Gastroesophageal sphincter (tissue), 3 donors: Measurements from ENCODE around the gene BICD1.

Experiments
- POLR2A ChIP-seq, 2 donors: fragments of 450-650 bp; IDR thresholded peaks; one replicate each; pipeline ENCODE4 v1.6.1; 2017; ENCODE audit warnings: antibody characterized with exemption in 2 of 2, mild to moderate bottlenecking in 2 of 2, moderate library complexity in 1 of 2
- POLR2AphosphoS5 ChIP-seq: sonication (generic); formaldehyde crosslinking; IDR thresholded peaks from one replicate; pipeline ENCODE4 v1.6.1; 2017; ENCODE audit warnings: antibody characterized with exemption
- TF ChIP-seq, protein P1 (sequence below), 4 experiments: fragments of 200-600 bp in 2 of 4; fragments of 450-650 bp in 2 of 4; sonication (generic) in 1 of 4; IDR thresholded peaks; one replicate each; pipeline ENCODE4 v1.5.1; 2017 to 2019; ENCODE audit warnings: antibody characterized with exemption in 4 of 4, mild to moderate bottlenecking in 2 of 4, moderate library complexity in 2 of 4

- TF ChIP-seq, protein P1, sequence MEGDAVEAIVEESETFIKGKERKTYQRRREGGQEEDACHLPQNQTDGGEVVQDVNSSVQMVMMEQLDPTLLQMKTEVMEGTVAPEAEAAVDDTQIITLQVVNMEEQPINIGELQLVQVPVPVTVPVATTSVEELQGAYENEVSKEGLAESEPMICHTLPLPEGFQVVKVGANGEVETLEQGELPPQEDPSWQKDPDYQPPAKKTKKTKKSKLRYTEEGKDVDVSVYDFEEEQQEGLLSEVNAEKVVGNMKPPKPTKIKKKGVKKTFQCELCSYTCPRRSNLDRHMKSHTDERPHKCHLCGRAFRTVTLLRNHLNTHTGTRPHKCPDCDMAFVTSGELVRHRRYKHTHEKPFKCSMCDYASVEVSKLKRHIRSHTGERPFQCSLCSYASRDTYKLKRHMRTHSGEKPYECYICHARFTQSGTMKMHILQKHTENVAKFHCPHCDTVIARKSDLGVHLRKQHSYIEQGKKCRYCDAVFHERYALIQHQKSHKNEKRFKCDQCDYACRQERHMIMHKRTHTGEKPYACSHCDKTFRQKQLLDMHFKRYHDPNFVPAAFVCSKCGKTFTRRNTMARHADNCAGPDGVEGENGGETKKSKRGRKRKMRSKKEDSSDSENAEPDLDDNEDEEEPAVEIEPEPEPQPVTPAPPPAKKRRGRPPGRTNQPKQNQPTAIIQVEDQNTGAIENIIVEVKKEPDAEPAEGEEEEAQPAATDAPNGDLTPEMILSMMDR (IDR thresholded peaks at IDR 0.05), result no peak
- TF ChIP-seq POLR2A (IDR thresholded peaks at IDR 0.05) (no peak), POLR2AphosphoS5 (no peak)
These were observed 215.7 kb downstream of the BICD1 start for GRCh38 chr12:32322354-32322753.
